SK-N-SH (cell line): Measurements from ENCODE around the gene PRKG1. TPM values are rescaled to one million over a fixed set of nuclear protein-coding genes. Genes with fewer than 3 reads are reported as not detected.

ENCODE experiments used
- CTCF ChIA-PET: fragments of 300-600, 350-600 bp; formaldehyde crosslinking; extraction: SDS; loops from one replicate; lab custom pipeline; 2021; lab: Yijun Ruan, JAX
- POLR2A ChIA-PET: fragments of 350-600 bp; sonication (Branson Sonifier 250); formaldehyde crosslinking; extraction: SDS; loops from one replicate; lab custom pipeline; 2020; ENCODE audit warnings: antibody characterized with exemption, inconsistent platforms; lab: Yijun Ruan, JAX
- DNase-seq: peaks from one replicate; pipeline ENCODE4 v3.0.0; 2012
- H2AFZ ChIP-seq: fragments of 200-600 bp; sonication (generic); 2 replicates; pipeline ENCODE4 v1.8.1; 2016; ENCODE audit warnings: antibody characterized with exemption, mild to moderate bottlenecking, low read depth
- H3F3A ChIP-seq: fragments of 200-600 bp; sonication (generic); replicated peaks from 2 replicates; pipeline ENCODE3; 2016; ENCODE audit warnings: antibody characterized with exemption, mild to moderate bottlenecking; ENCODE audit not compliant: insufficient read depth
- H3K27ac ChIP-seq, 2 experiments: fragments of 200-500 bp in 1 of 2; fragments of 200-600 bp in 1 of 2; sonication (Bioruptor generic) in 1 of 2; sonication (generic), shearing (Covaris generic) in 1 of 2; 2 replicates each; pipeline versions ENCODE4 v1.5.1 to v1.6.1; 2014 to 2016; ENCODE audit warnings: low read depth in 2 of 2, inconsistent platforms in 1 of 2, low read length in 1 of 2, mild to moderate bottlenecking in 1 of 2, mixed read lengths in 1 of 2
- H3K27me3 ChIP-seq: fragments of 200-600 bp; sonication (generic), shearing (Covaris generic); 2 replicates; pipeline ENCODE4 v1.6.1; 2016; ENCODE audit warnings: mixed run types; ENCODE audit not compliant: insufficient read depth
- H3K36me3 ChIP-seq, 2 experiments: fragments of 200-500 bp in 1 of 2; fragments of 200-600 bp in 1 of 2; sonication (Bioruptor generic) in 1 of 2; sonication (generic) in 1 of 2; replicated peaks in 1 of 2; 2 replicates each; pipeline versions ENCODE3 to v1.5.1; 2014 to 2016; ENCODE audit warnings: low read length in 1 of 2, mild to moderate bottlenecking in 1 of 2; ENCODE audit not compliant: insufficient read depth in 2 of 2, control insufficient read depth in 1 of 2
- H3K4me1 ChIP-seq, 2 experiments: fragments of 200-500 bp in 1 of 2; fragments of 200-600 bp in 1 of 2; sonication (Bioruptor generic) in 1 of 2; sonication (generic), shearing (Covaris generic) in 1 of 2; 2 replicates each; pipeline versions ENCODE4 v1.5.1 to v1.6.1; 2014 to 2016; ENCODE audit warnings: low read depth in 1 of 2, low read length in 1 of 2, mixed run types in 1 of 2; ENCODE audit not compliant: insufficient read depth in 2 of 2, control insufficient read depth in 1 of 2
- H3K4me2 ChIP-seq: fragments of 200-600 bp; sonication (generic), shearing (Covaris generic); 2 replicates; pipeline ENCODE4 v1.6.1; 2017; ENCODE audit warnings: mixed run types
- H3K4me3 ChIP-seq, 2 experiments: fragments of 200-500 bp in 1 of 2; fragments of 200-600 bp in 1 of 2; sonication (Bioruptor generic) in 1 of 2; sonication (generic), shearing (Covaris generic) in 1 of 2; 2 replicates each; pipeline versions ENCODE4 v1.5.1 to v1.8.1; 2014 to 2016; ENCODE audit warnings: low read depth in 2 of 2, inconsistent platforms in 1 of 2, low read length in 1 of 2, mild to moderate bottlenecking in 1 of 2, mixed read lengths in 1 of 2, moderate library complexity in 1 of 2
- H3K79me2 ChIP-seq: fragments of 200-600 bp; sonication (generic); 2 replicates; pipeline ENCODE4 v1.8.1; 2017; ENCODE audit warnings: mild to moderate bottlenecking; ENCODE audit not compliant: insufficient read depth
- H3K9ac ChIP-seq: fragments of 200-600 bp; sonication (generic); 2 replicates; pipeline ENCODE4 v1.6.1; 2017; ENCODE audit warnings: mixed run types
- H3K9me2 ChIP-seq: fragments of 200-600 bp; sonication (generic); 2 replicates; pipeline ENCODE4 v1.6.1; 2017; ENCODE audit warnings: mixed run types
- H3K9me3 ChIP-seq: fragments of 200-600 bp; sonication (generic); 2 replicates; pipeline ENCODE4 v1.6.1; 2017; ENCODE audit warnings: mixed run types, mild to moderate bottlenecking, moderate library complexity
- H4K20me1 ChIP-seq: fragments of 200-600 bp; sonication (generic); 2 replicates; pipeline ENCODE4 v1.6.1; 2017; ENCODE audit warnings: mild to moderate bottlenecking, mixed run types; ENCODE audit not compliant: insufficient read depth
- CHD2 ChIP-seq: fragments of 150-350 bp; IDR thresholded peaks from 2 replicates; pipeline ENCODE4 v1.6.1; 2018; ENCODE audit warnings: low read length; ENCODE audit not compliant: partially characterized antibody
- ELF1 ChIP-seq: IDR thresholded peaks from 2 replicates; pipeline ENCODE4 v1.4.0; 2012
- EZH2phosphoT487 ChIP-seq: fragments of 200-600 bp; sonication (generic); IDR thresholded peaks from 2 replicates; pipeline ENCODE4 v1.6.1; 2017; ENCODE audit warnings: low read depth, mixed run types, mild to moderate bottlenecking, antibody characterized with exemption, moderate library complexity, borderline replicate concordance
- FOXJ3 ChIP-seq: sonication (generic); formaldehyde crosslinking; IDR thresholded peaks from 2 replicates; pipeline ENCODE4 v1.5.1; 2020; ENCODE audit warnings: mild to moderate bottlenecking, missing genetic modification reagents
- FOXM1 ChIP-seq: IDR thresholded peaks from 2 replicates; pipeline ENCODE4 v1.4.0; 2012; ENCODE audit warnings: low read depth, mild to moderate bottlenecking
- GABPA ChIP-seq: IDR thresholded peaks from 2 replicates; pipeline ENCODE4 v1.4.0; 2012; ENCODE audit warnings: low read depth, mild to moderate bottlenecking
- JUND ChIP-seq: IDR thresholded peaks from 2 replicates; pipeline ENCODE4 v1.4.0; 2012
- MXI1 ChIP-seq: IDR thresholded peaks from 2 replicates; pipeline ENCODE4 v1.6.1; 2012; ENCODE audit warnings: mild to moderate bottlenecking, low read depth, low read length, improper control_type of control experiment
- NFIC ChIP-seq: IDR thresholded peaks from 2 replicates; pipeline ENCODE4 v1.4.0; 2012; ENCODE audit warnings: borderline replicate concordance
- POLR2AphosphoS5 ChIP-seq: IDR thresholded peaks from 2 replicates; pipeline ENCODE4 v1.6.1; 2012; ENCODE audit warnings: low read depth, low read length
- RCOR1 ChIP-seq: fragments of 150-350 bp; IDR thresholded peaks from 2 replicates; pipeline ENCODE4 v1.6.1; 2017; ENCODE audit warnings: antibody characterized with exemption, low read length
- WGBS: methylation state at CpG from one replicate; pipeline ENCODE4 v1.1.6; 2017; ENCODE audit warnings: low lambda C conversion rate; 5-methylcytosine and 5-hydroxymethylcytosine counted together
- polyA plus RNA-seq, 3 experiments: library from polyadenylated mRNA; depleted of rRNA; stranded (reverse); fragments of >200 nt; gene quantifications; 2 replicates each; pipeline ENCODE4 v1.2.3, GENCODE V29; 2012
- TF ChIP-seq, protein P1 (sequence below): fragments of 200-600 bp; sonication (generic); IDR thresholded peaks from 2 replicates; pipeline ENCODE4 v1.6.1; 2017; ENCODE audit warnings: antibody characterized with exemption, mild to moderate bottlenecking, moderate library complexity
- TF ChIP-seq, protein P2 (sequence below): IDR thresholded peaks from 2 replicates; pipeline ENCODE4 v1.4.0; 2012; ENCODE audit warnings: low read depth, borderline replicate concordance
- TF ChIP-seq, protein P3 (sequence below): fragments of 150-350 bp; IDR thresholded peaks from 2 replicates; pipeline ENCODE4 v1.6.1; 2017; ENCODE audit warnings: antibody characterized with exemption, low read length, low read depth, borderline replicate concordance

Gene PRKG1
- polyA plus RNA-seq, 1 of the 3 experiments (the other 2 are of a cell fraction): 4.1 TPM

DNA sequence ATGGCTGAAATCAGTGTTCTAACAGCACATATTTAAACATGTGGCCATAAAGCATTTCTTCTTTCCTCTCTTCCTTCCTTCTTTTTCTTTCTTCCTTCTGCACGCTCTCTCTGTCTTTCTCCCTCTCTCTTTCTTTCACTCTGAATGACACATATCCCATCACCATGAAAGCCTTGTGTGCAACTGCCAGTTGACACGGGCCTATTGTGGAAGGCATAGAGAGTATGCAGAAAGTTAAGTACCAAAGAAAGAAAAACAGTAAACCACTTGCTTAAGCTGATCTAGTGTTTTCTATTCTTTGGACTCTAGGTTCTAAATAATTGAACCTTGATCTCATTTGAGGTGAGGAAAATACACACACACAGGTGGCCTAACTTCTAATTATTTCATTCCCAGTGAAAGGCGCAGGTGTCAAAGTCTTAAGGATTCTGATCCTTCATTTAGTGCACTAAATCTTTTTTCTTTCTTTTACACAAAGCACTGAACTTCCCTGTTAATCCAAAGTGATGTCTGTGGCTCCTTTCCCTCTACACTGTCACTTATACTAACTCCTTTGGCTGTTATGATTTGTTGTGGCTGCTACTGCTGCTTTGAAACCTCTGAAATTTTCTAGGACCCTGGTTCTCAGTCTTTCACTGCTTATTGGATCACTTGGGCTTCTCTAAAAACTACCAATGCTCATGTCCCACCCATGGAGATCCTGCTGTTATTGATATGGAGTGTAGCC, 1257.5 kb downstream of the PRKG1 start:
- CTCF ChIA-PET: interaction anchor here (1.0 kb wide), 1 partner anchor 16 kb away, joined by 3 read pairs; no protein-coding TSS in a partner anchor
- peaks cover 24% of the 10 kb centered on the region for H3F3A ChIP-seq
- H3K36me3 ChIP-seq: peaks cover 0 to 3% of the 10 kb centered on the region in 2 experiments
- TF ChIP-seq CHD2 (no peak), ELF1 (no peak), MXI1 (no peak), FOXJ3 (CRISPR knock-in tag) (no peak), RCOR1 (no peak), POLR2AphosphoS5 (no peak), EZH2phosphoT487 (no peak), GABPA (no peak), JUND (no peak), NFIC (no peak), FOXM1 (no peak)
- TF ChIP-seq, protein P1, sequence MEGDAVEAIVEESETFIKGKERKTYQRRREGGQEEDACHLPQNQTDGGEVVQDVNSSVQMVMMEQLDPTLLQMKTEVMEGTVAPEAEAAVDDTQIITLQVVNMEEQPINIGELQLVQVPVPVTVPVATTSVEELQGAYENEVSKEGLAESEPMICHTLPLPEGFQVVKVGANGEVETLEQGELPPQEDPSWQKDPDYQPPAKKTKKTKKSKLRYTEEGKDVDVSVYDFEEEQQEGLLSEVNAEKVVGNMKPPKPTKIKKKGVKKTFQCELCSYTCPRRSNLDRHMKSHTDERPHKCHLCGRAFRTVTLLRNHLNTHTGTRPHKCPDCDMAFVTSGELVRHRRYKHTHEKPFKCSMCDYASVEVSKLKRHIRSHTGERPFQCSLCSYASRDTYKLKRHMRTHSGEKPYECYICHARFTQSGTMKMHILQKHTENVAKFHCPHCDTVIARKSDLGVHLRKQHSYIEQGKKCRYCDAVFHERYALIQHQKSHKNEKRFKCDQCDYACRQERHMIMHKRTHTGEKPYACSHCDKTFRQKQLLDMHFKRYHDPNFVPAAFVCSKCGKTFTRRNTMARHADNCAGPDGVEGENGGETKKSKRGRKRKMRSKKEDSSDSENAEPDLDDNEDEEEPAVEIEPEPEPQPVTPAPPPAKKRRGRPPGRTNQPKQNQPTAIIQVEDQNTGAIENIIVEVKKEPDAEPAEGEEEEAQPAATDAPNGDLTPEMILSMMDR: no peak
- TF ChIP-seq, protein P2, sequence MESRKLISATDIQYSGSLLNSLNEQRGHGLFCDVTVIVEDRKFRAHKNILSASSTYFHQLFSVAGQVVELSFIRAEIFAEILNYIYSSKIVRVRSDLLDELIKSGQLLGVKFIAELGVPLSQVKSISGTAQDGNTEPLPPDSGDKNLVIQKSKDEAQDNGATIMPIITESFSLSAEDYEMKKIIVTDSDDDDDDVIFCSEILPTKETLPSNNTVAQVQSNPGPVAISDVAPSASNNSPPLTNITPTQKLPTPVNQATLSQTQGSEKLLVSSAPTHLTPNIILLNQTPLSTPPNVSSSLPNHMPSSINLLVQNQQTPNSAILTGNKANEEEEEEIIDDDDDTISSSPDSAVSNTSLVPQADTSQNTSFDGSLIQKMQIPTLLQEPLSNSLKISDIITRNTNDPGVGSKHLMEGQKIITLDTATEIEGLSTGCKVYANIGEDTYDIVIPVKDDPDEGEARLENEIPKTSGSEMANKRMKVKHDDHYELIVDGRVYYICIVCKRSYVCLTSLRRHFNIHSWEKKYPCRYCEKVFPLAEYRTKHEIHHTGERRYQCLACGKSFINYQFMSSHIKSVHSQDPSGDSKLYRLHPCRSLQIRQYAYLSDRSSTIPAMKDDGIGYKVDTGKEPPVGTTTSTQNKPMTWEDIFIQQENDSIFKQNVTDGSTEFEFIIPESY: no peak
- TF ChIP-seq, protein P3, sequence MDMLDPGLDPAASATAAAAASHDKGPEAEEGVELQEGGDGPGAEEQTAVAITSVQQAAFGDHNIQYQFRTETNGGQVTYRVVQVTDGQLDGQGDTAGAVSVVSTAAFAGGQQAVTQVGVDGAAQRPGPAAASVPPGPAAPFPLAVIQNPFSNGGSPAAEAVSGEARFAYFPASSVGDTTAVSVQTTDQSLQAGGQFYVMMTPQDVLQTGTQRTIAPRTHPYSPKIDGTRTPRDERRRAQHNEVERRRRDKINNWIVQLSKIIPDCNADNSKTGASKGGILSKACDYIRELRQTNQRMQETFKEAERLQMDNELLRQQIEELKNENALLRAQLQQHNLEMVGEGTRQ: no peak
- H3K9me3 ChIP-seq: no peaks in the 10 kb centered on the region
- 94% methylated on average over 3 of the region's 3 CpGs for WGBS
- no peak overlapping the region for H3K4me3 ChIP-seq
- no peaks in the 10 kb centered on the region for H3K79me2 ChIP-seq
- H3K27me3 ChIP-seq: no peaks in the 10 kb centered on the region
- peak overlapping the region; percentile 13; the same call in 1 of the 2 replicates for H2AFZ ChIP-seq
- H3K4me1 ChIP-seq: peaks cover 5 to 20% of the 10 kb centered on the region in 2 experiments; a peak in 3 of 4 replicates
- POLR2A ChIA-PET: no interaction called here
- no peak overlapping the region for H3K9ac ChIP-seq
- no peaks in the 10 kb centered on the region for H4K20me1 ChIP-seq
- H3K27ac ChIP-seq: no peak overlapping the region
- DNase-seq: no peak
- no peaks in the 10 kb centered on the region for H3K9me2 ChIP-seq
- no peak overlapping the region for H3K4me2 ChIP-seq
